ENCODE measurements around the gene CCS. TPM values are rescaled to one million over a fixed set of nuclear protein-coding genes. Genes with fewer than 3 reads are reported as not detected.

CCS gene
- total RNA-seq, 4 donors from 2014 or later: 27.8 to 50.7 (median 34.8) TPM

- no peak for DNase-seq (ENCODE audit: extremely low spot score)
- no peak for TF ChIP-seq CTCF (IDR thresholded peaks at IDR 0.05)
- no peak for TF ChIP-seq EP300 (IDR thresholded peaks at IDR 0.05)
- no peak for TF ChIP-seq POLR2AphosphoS5 (IDR thresholded peaks at IDR 0.05)
- no peak for TF ChIP-seq POLR2A (IDR thresholded peaks at IDR 0.05; ENCODE audit: low read depth)
- Histone ChIP-seq H3K27ac (replicated peaks in 1 of 4) (no peak overlapping the region), H3K27me3 (no peaks in the 10 kb centered on the region), H3K4me1 (peaks cover 0 to 26% (median 6%) of the 10 kb centered on the region in 4 donors), H3K9me3 (no peaks in the 10 kb centered on the region), H3K36me3 (peaks cover 17 to 69% (median 53%) of the 10 kb centered on the region in 4 donors), H3K4me3 (no peak overlapping the region)
- WGBS: 94% methylated on average over 7 of the region's 7 CpGs
- intact Hi-C loops (cut with DNase I): no loop called here
These were observed 59.7 kb downstream of the CCS start for GRCh38 chr11:66652651-66653050.

- TF ChIP-seq POLR2AphosphoS5 (IDR thresholded peaks at IDR 0.05) (no peak), POLR2A (IDR thresholded peaks at IDR 0.05; ENCODE audit: low read depth) (no peak), CTCF (IDR thresholded peaks at IDR 0.05) (no peak), EP300 (IDR thresholded peaks at IDR 0.05) (no peak)
- H3K4me1 ChIP-seq: peaks cover 0 to 26% (median 4%) of the 10 kb centered on the region in 4 donors
- DNase-seq (ENCODE audit: extremely low spot score): no peak
- intact Hi-C loops (cut with DNase I): no loop called here
- no peaks in the 10 kb centered on the region for H3K9me3 ChIP-seq
- 81% methylated on average over 6 of the region's 6 CpGs for WGBS
- no peak overlapping the region for H3K27ac ChIP-seq (replicated peaks in 1 of 4)
- H3K27me3 ChIP-seq: no peaks in the 10 kb centered on the region
- peaks cover 17 to 69% (median 53%) of the 10 kb centered on the region in 4 donors for H3K36me3 ChIP-seq
- H3K4me3 ChIP-seq: no peak overlapping the region
These were observed 60.1 kb downstream of the CCS start for GRCh38 chr11:66653123-66653522.

Small RNAs within 50 kb of the gene (small RNA-seq; reads per million reads assigned to genes)
- gene RNU4-39P: 0 reads per million in 3 donors

Other genes starting within 250 kb of the CCS start
- 10 to 100 TPM; 22.8 to 35.1 (median 34.1) TPM for gene BRMS1, start 248.1 kb upstream of the CCS start, total RNA-seq
- 10 to 100 TPM; 32.0 to 71.4 (median 50.0) TPM for gene B4GAT1, start 245.6 kb upstream of the CCS start, total RNA-seq
- 1 to 10 TPM in 3 of 4 donors, under 1 TPM in 1; 0.50 to 3.6 (median 1.7) TPM for gene SLC29A2, start 221.4 kb upstream of the CCS start, total RNA-seq
- gene NPAS4, start 172.2 kb upstream of the CCS start, total RNA-seq: 1 to 10 TPM; 1.2 to 2.9 (median 1.5) TPM
- gene MRPL11, start 154.3 kb upstream of the CCS start, total RNA-seq: 10 to 100 TPM; 46.1 to 51.5 (median 48.7) TPM
- 10 to 100 TPM; 28.7 to 50.4 (median 37.7) TPM for gene PELI3, start 126.3 kb upstream of the CCS start, total RNA-seq
- gene DPP3, start 112.8 kb upstream of the CCS start, total RNA-seq: 10 to 100 TPM; 17.8 to 33.3 (median 20.2) TPM
- 10 to 100 TPM; 68.1 to 78.5 (median 73.1) TPM for gene BBS1, start 82.5 kb upstream of the CCS start, total RNA-seq
- 10 to 100 TPM in 2 of 4 donors, 1 to 10 TPM in 2; 7.6 to 16.2 (median 12.2) TPM for gene ZDHHC24, start 47.1 kb upstream of the CCS start, total RNA-seq
- gene ACTN3, start 46.3 kb upstream of the CCS start, total RNA-seq: not detected
- 100 to 1,000 TPM in 2 of 4 donors, 10 to 100 TPM in 2; 73.1 to 112 (median 96.6) TPM for gene CTSF, start 24.6 kb upstream of the CCS start, total RNA-seq
- under 1 TPM; 0.17 to 0.83 (median 0.46) TPM for gene CCDC87, start 122 bp upstream of the CCS start, total RNA-seq
- gene RBM14, start 23.4 kb downstream of the CCS start, total RNA-seq: 10 to 100 TPM; 30.5 to 41.7 (median 34.9) TPM
- 100 to 1,000 TPM in 1 of 4 donors, 10 to 100 TPM in 3; 82.2 to 101 (median 90.2) TPM for gene RBM4, start 45.5 kb downstream of the CCS start, total RNA-seq
- 10 to 100 TPM; 10.3 to 13.2 (median 12.2) TPM for gene RBM4B, start 84.7 kb downstream of the CCS start, total RNA-seq
- gene SPTBN2, start 136.0 kb downstream of the CCS start, total RNA-seq: 10 to 100 TPM in 2 of 4 donors, 1 to 10 TPM in 2; 3.3 to 12.5 (median 10.0) TPM

All from esophagus muscularis mucosa (tissue), 4 donors.